Epithelial cell of proximal tubule (primary cell): ENCODE measurements around the gene CFAP43. TPM values are rescaled to one million over a fixed set of nuclear protein-coding genes. Genes with fewer than 3 reads are reported as not detected.

Experiments used
- DNase-seq: peaks from one replicate; pipeline ENCODE4 v3.0.0-alpha.2; 2011; ENCODE audit warnings: low read depth
- H3K4me3 ChIP-seq: 2 replicates; pipeline ENCODE4 v1.5.1; 2011; ENCODE audit warnings: low read depth, mild to moderate bottlenecking, low read length
- CTCF ChIP-seq: conservative IDR thresholded peaks from 2 replicates; pipeline ENCODE4 v1.5.1; 2012; ENCODE audit warnings: low read depth, mild to moderate bottlenecking, low read length
- total RNA-seq: library from RNA; depleted of rRNA; stranded (reverse); fragments of >200 nt; gene quantifications from 2 replicates; pipeline ENCODE4 v1.2.3, GENCODE V29; 2015

Gene CFAP43
- total RNA-seq, 1 donor from 2014 or later, result 0.46 TPM

GRCh38 chr10:104120512-104120902 is 111.7 kb downstream of the CFAP43 start:
- no peak overlapping the region for H3K4me3 ChIP-seq
- no peak for TF ChIP-seq CTCF
- no peak for DNase-seq

GRCh38 chr10:104119996-104120395 is 112.2 kb downstream of the CFAP43 start:
- no peak overlapping the region for H3K4me3 ChIP-seq
- TF ChIP-seq CTCF, result no peak
- no peak for DNase-seq

GRCh38 chr10:104117839-104118323 is 114.3 kb downstream of the CFAP43 start:
- TF ChIP-seq CTCF, result no peak
- DNase-seq, result peak; percentile 76
- no peak overlapping the region for H3K4me3 ChIP-seq

GRCh38 chr10:104113376-104113956 is 118.7 kb downstream of the CFAP43 start:
- DNase-seq, result no peak
- no peak overlapping the region for H3K4me3 ChIP-seq
- no peak for TF ChIP-seq CTCF

- TF ChIP-seq CTCF, result no peak
- H3K4me3 ChIP-seq, result no peak overlapping the region
- DNase-seq, result peak; percentile 92
Observed at GRCh38 chr10:104109908-104110662, 122.1 kb downstream of the CFAP43 start.

- H3K4me3 ChIP-seq, result no peak overlapping the region
- no peak for DNase-seq
- no peak for TF ChIP-seq CTCF
Observed at GRCh38 chr10:104104926-104105325, 127.2 kb downstream of the CFAP43 start.
